Activated CD4-positive, alpha-beta T cell treated with anti-CD3 and anti-CD28 coated beads, Interleukin-2, amount 10 ng/mL, durations not matched to agents 24 days and 14 days (primary cell): ENCODE measurements around the gene DCC. TPM values are rescaled to one million over a fixed set of nuclear protein-coding genes. Genes with fewer than 3 reads are reported as not detected.

Source experiments
- DNase-seq: peaks from one replicate; pipeline ENCODE4 v3.0.0; 2022
- H3K27ac Mint-ChIP-seq: one replicate; pipeline ENCODE4 v1.8.0; 2022; ENCODE audit warnings: mild to moderate bottlenecking, mixed read lengths
- H3K27me3 Mint-ChIP-seq: one replicate; pipeline ENCODE4 v1.8.0; 2022; ENCODE audit warnings: mixed read lengths
- H3K36me3 Mint-ChIP-seq: one replicate; pipeline ENCODE4 v1.8.0; 2022; ENCODE audit warnings: low read depth, mild to moderate bottlenecking, mixed read lengths
- H3K4me1 Mint-ChIP-seq: one replicate; pipeline ENCODE4 v1.8.0; 2021; ENCODE audit warnings: mixed read lengths
- H3K4me3 Mint-ChIP-seq: one replicate; pipeline ENCODE4 v1.8.0; 2022; ENCODE audit warnings: mild to moderate bottlenecking, moderate library complexity, mixed read lengths
- H3K9me3 Mint-ChIP-seq: one replicate; pipeline ENCODE4 v1.8.0; 2021; ENCODE audit warnings: mixed read lengths
- intact Hi-C: fragments of 100-400 bp; cut with micrococcal nuclease; formaldehyde crosslinking; loops from one replicate; pipeline ENCODE4 v1.15.1; 2023
- total RNA-seq: library from RNA; stranded (reverse); gene quantifications from 2 replicates; pipeline ENCODE4 v1.2.3, GENCODE V29; 2022

Gene DCC
- total RNA-seq, 1 donor from 2014 or later: not detected

- H3K36me3 Mint-ChIP-seq: no peaks in the 10 kb centered on the region
- intact Hi-C loops: no loop called here
- no peaks in the 10 kb centered on the region for H3K9me3 Mint-ChIP-seq
- no peak overlapping the region for H3K27ac Mint-ChIP-seq
- DNase-seq: no peak
- no peaks in the 10 kb centered on the region for H3K27me3 Mint-ChIP-seq
- no peak overlapping the region for H3K4me3 Mint-ChIP-seq
- no peaks in the 10 kb centered on the region for H3K4me1 Mint-ChIP-seq
Measured at GRCh38 chr18:52648201-52648600, 308.2 kb downstream of the DCC start.

- Mint-ChIP-seq H3K4me3 (no peak overlapping the region), H3K27me3 (no peaks in the 10 kb centered on the region), H3K9me3 (no peaks in the 10 kb centered on the region), H3K27ac (no peak overlapping the region), H3K4me1 (no peaks in the 10 kb centered on the region), H3K36me3 (no peaks in the 10 kb centered on the region)
- no peak for DNase-seq
- intact Hi-C loops: no loop called here
Measured at GRCh38 chr18:52652391-52652790, 312.4 kb downstream of the DCC start.

- no peaks in the 10 kb centered on the region for H3K4me1 Mint-ChIP-seq
- H3K27me3 Mint-ChIP-seq: no peaks in the 10 kb centered on the region
- H3K4me3 Mint-ChIP-seq: no peak overlapping the region
- H3K27ac Mint-ChIP-seq: no peak overlapping the region
- no peak for DNase-seq
- H3K36me3 Mint-ChIP-seq: no peaks in the 10 kb centered on the region
- intact Hi-C loops: no loop called here
- H3K9me3 Mint-ChIP-seq: peaks cover 3% of the 10 kb centered on the region
Measured at GRCh38 chr18:52657043-52657805, 317.2 kb downstream of the DCC start.

- intact Hi-C loops: no loop called here
Measured at GRCh38 chr18:52667463-52668065, 327.6 kb downstream of the DCC start.

GRCh38 chr18:52670896-52671295 is 330.9 kb downstream of the DCC start:
- no peaks in the 10 kb centered on the region for H3K36me3 Mint-ChIP-seq
- H3K27me3 Mint-ChIP-seq: no peaks in the 10 kb centered on the region
- H3K4me3 Mint-ChIP-seq: no peak overlapping the region
- no peaks in the 10 kb centered on the region for H3K4me1 Mint-ChIP-seq
- no peak overlapping the region for H3K27ac Mint-ChIP-seq
- no peaks in the 10 kb centered on the region for H3K9me3 Mint-ChIP-seq
- no peak for DNase-seq
- intact Hi-C loops: no loop called here

More at GRCh38 chr18:52667463-52668065, 327.6 kb downstream of the DCC start:
- DNase-seq: no peak
- no peak overlapping the region for H3K27ac Mint-ChIP-seq
- no peaks in the 10 kb centered on the region for H3K27me3 Mint-ChIP-seq
- H3K4me3 Mint-ChIP-seq: no peak overlapping the region
- no peaks in the 10 kb centered on the region for H3K4me1 Mint-ChIP-seq
- H3K36me3 Mint-ChIP-seq: no peaks in the 10 kb centered on the region
- H3K9me3 Mint-ChIP-seq: no peaks in the 10 kb centered on the region

GRCh38 chr18:52678034-52678433 is 338.0 kb downstream of the DCC start:
- no peaks in the 10 kb centered on the region for H3K9me3 Mint-ChIP-seq
- no peaks in the 10 kb centered on the region for H3K4me1 Mint-ChIP-seq
- intact Hi-C loops: no loop called here
- no peak overlapping the region for H3K27ac Mint-ChIP-seq
- no peak for DNase-seq
- no peaks in the 10 kb centered on the region for H3K36me3 Mint-ChIP-seq
- H3K4me3 Mint-ChIP-seq: no peak overlapping the region
- no peaks in the 10 kb centered on the region for H3K27me3 Mint-ChIP-seq

- Mint-ChIP-seq H3K36me3 (no peaks in the 10 kb centered on the region), H3K9me3 (no peaks in the 10 kb centered on the region), H3K27ac (no peak overlapping the region), H3K4me1 (no peaks in the 10 kb centered on the region), H3K27me3 (no peaks in the 10 kb centered on the region), H3K4me3 (no peak overlapping the region)
- intact Hi-C loops: no loop called here
- no peak for DNase-seq
Measured at GRCh38 chr18:52678551-52678950, 338.6 kb downstream of the DCC start.

GRCh38 chr18:52679354-52679753 is 339.4 kb downstream of the DCC start:
- H3K27me3 Mint-ChIP-seq: no peaks in the 10 kb centered on the region
- H3K36me3 Mint-ChIP-seq: no peaks in the 10 kb centered on the region
- no peak for DNase-seq
- H3K27ac Mint-ChIP-seq: no peak overlapping the region
- no peak overlapping the region for H3K4me3 Mint-ChIP-seq
- H3K9me3 Mint-ChIP-seq: no peaks in the 10 kb centered on the region
- intact Hi-C loops: no loop called here
- H3K4me1 Mint-ChIP-seq: no peaks in the 10 kb centered on the region

GRCh38 chr18:52682260-52682659 is 342.3 kb downstream of the DCC start:
- intact Hi-C loops: no loop called here
- H3K4me3 Mint-ChIP-seq: no peak overlapping the region
- H3K27me3 Mint-ChIP-seq: no peaks in the 10 kb centered on the region
- no peaks in the 10 kb centered on the region for H3K9me3 Mint-ChIP-seq
- DNase-seq: no peak
- no peak overlapping the region for H3K27ac Mint-ChIP-seq
- no peaks in the 10 kb centered on the region for H3K4me1 Mint-ChIP-seq
- H3K36me3 Mint-ChIP-seq: no peaks in the 10 kb centered on the region

- no peaks in the 10 kb centered on the region for H3K27me3 Mint-ChIP-seq
- no peak overlapping the region for H3K4me3 Mint-ChIP-seq
- intact Hi-C loops: no loop called here
- no peak overlapping the region for H3K27ac Mint-ChIP-seq
- H3K36me3 Mint-ChIP-seq: no peaks in the 10 kb centered on the region
- DNase-seq: no peak
- no peaks in the 10 kb centered on the region for H3K9me3 Mint-ChIP-seq
- H3K4me1 Mint-ChIP-seq: no peaks in the 10 kb centered on the region
Measured at GRCh38 chr18:52685316-52685715, 345.3 kb downstream of the DCC start.

GRCh38 chr18:52691841-52692240 is 351.8 kb downstream of the DCC start:
- intact Hi-C loops: no loop called here
- Mint-ChIP-seq H3K4me3 (no peak overlapping the region), H3K4me1 (no peaks in the 10 kb centered on the region), H3K9me3 (no peaks in the 10 kb centered on the region), H3K27ac (no peak overlapping the region), H3K27me3 (no peaks in the 10 kb centered on the region), H3K36me3 (no peaks in the 10 kb centered on the region)
- no peak for DNase-seq

- Mint-ChIP-seq H3K36me3 (no peaks in the 10 kb centered on the region), H3K9me3 (no peaks in the 10 kb centered on the region), H3K4me1 (no peaks in the 10 kb centered on the region), H3K4me3 (no peak overlapping the region), H3K27me3 (no peaks in the 10 kb centered on the region), H3K27ac (no peak overlapping the region)
- no peak for DNase-seq
- intact Hi-C loops: no loop called here
Measured at GRCh38 chr18:52694804-52695203, 354.8 kb downstream of the DCC start.

GRCh38 chr18:52700116-52700515 is 360.1 kb downstream of the DCC start:
- no peak for DNase-seq
- intact Hi-C loops: no loop called here
- Mint-ChIP-seq H3K27ac (no peak overlapping the region), H3K4me3 (no peak overlapping the region), H3K27me3 (no peaks in the 10 kb centered on the region), H3K36me3 (no peaks in the 10 kb centered on the region), H3K9me3 (no peaks in the 10 kb centered on the region), H3K4me1 (no peaks in the 10 kb centered on the region)

- Mint-ChIP-seq H3K27me3 (no peaks in the 10 kb centered on the region), H3K36me3 (no peaks in the 10 kb centered on the region), H3K9me3 (no peaks in the 10 kb centered on the region), H3K4me1 (no peaks in the 10 kb centered on the region), H3K27ac (no peak overlapping the region), H3K4me3 (no peak overlapping the region)
- intact Hi-C loops: no loop called here
- DNase-seq: no peak
Measured at GRCh38 chr18:52700816-52701215, 360.8 kb downstream of the DCC start.
